HG02970 (cell line): ENCODE measurements around the gene TEX50.
"Not testable (repeated sequence)": the region's sequence is repeated elsewhere in the genome, so short reads cannot be mapped to it uniquely, and the experiment has no call there.

Source experiments
- ATAC-seq: cut with Tn5 transposase; IDR thresholded peaks from one replicate; pipeline ENCODE4 v1.9.1; 2021; ENCODE audit warnings: mild to moderate bottlenecking, moderate library complexity, moderate number of reproducible peaks; ENCODE audit not compliant: unreplicated experiment, low FRiP score

TEX50 gene, protein sequence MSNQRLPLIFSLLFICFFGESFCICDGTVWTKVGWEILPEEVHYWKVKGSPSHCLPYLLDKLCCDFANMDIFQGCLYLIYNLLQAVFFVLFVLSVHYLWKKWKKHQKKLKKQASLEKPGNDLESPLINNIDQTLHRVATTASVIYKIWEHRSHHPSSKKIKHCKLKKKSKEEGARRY

GRCh38 chr1:173635116-173635515 lies at the start of gene TEX50:
TSS of gene TEX50 (plus strand) at chr1:173635338. CDS start at chr1:173635522, 184 bp downstream.
- ATAC-seq = no peak

- no peak for ATAC-seq
These were observed 44.6 kb upstream of the TEX50 start for GRCh38 chr1:173590557-173590956.

- not testable (repeated sequence) for ATAC-seq
These were observed 44.0 kb upstream of the TEX50 start for GRCh38 chr1:173591138-173591537.

- ATAC-seq = no peak
These were observed 38.9 kb upstream of the TEX50 start for GRCh38 chr1:173596097-173596825.

DNA sequence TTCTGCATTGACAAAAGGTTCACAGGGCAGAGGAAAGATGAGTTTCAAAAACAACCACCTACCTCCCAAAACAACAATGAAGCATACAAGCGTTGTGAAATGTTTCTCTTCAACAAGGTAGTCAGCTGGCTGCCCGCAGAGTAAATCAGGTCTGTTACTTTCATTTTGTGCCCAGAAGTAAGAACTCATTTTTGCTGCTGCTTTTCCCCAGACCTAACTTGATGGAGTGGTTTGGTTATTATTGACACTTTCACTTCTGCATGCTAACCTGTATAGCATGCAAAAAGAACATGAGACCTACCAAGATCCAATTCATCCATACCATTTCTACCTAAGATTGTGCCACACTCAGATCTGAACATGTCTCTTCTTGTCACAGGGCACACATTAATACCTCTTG lies 33.5 kb upstream of the TEX50 start:
- no peak for ATAC-seq

GRCh38 chr1:173603056-173603591 lies 32.0 kb upstream of the TEX50 start, which contains the start of gene SLC9C2:
TSS of gene SLC9C2 (minus strand) at chr1:173603072. CDS start at chr1:173601776, 1,296 bp downstream.
- ATAC-seq = no peak

DNA sequence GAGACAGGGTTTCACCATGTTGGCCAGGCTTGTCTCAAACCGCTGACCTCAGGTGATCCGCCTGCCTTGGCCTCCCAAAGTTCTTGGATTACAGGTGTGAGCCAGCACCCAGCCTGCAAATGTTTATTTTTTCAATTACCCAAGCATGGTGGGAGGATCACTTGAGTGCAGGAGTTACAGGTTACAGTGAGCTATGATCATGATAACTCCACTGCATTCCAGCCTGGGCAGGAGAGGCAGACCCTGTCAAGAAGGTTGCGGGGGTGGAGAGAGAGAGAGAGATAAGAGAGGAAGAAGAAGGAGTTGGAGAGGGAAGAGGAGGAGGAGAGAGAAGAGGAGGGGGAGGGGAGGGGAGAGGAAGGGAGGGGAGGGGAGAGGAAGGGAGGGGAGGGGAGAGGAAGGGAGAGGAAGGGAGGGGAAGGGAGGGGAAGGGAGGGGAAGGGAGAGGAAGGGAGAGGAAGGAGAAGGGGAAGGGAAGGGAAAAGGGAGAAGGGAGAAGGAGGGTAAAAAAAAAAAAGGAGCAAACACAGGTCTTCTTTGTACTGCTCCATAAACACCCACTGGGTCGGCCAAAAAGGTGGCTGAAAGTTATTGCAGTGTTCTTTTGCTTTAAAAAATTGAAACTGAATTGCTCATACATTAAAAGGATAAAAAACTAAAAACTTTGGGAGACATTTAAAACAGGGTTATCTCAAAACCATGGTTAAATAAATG lies 26.5 kb upstream of the TEX50 start:
- no peak for ATAC-seq

- ATAC-seq = not testable (repeated sequence)
These were observed 22.1 kb upstream of the TEX50 start for GRCh38 chr1:173613086-173613485.

- ATAC-seq = no peak
These were observed 18.3 kb upstream of the TEX50 start for GRCh38 chr1:173616859-173617258.

GRCh38 chr1:173627269-173627668 lies 7.9 kb upstream of the TEX50 start:
- no peak for ATAC-seq

DNA sequence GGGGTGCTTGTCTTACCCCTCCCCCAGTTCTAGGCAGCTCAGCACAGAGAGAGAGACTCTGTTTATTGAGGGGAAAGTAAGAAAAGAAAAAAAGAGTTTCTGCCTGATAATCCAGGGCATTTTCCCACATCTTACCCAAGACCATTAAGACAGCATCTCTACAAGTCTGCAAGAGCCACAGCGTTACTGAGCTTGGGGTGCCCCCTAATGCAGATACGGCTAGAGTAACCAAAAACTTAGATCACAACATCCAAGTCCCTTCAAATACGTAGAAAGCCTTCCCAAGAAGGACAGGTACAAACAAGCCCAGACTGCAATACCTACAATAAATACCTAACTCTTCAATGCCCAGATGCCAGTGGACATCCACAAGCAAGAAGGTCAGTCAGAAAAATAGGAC lies 6.2 kb upstream of the TEX50 start:
- no peak for ATAC-seq

- not testable (repeated sequence) for ATAC-seq
These were observed 2.3 kb downstream of the TEX50 start for GRCh38 chr1:173637236-173638042.

DNA sequence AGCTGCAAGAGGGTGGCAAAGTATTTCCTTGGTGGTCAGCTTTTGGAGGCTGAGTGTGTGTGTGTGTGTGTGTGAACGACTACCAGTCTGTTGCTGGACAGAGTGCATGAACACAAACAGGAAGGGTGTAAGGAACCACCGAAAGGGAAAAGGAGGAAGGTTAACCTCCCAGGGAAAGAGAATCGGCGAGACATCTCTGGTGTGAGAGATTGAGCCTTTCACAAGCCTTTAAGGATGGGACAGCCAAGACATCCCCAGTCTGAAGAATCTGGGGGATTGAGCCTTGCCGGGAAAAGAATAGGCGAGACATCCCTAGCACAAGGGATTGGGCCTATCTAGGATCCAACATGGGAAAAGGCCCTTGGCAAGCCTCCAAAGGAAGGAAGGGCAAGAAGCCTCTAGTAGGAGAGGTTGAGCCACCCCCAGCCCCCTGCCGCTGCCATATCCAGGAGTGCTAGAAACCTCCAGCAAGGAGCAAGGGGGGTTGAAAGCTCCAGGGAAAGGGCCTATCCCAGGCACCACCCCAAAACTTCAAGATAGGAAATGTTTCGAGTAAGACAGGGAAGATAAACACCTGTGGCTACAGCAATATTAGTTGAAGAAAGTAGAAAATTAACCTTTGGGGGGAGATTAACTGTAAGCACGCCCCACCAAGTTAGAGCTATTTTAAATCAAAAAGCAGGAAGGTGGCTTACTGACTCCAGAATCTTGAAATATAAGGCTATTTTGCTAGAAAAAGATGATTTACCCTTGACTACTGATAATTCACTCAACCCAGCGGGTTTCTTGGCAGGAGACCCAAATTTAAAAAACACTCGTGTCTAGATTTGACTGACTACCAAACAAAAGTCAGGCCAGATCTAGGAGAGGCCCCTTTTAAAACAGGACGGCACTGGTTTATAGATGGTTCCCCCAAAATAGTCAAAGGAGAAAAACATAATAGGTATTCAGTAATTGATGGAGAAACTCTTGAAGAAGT lies 3.2 kb downstream of the TEX50 start:
- ATAC-seq = no peak

- ATAC-seq = no peak
These were observed 4.0 kb downstream of the TEX50 start for GRCh38 chr1:173639102-173639501.

DNA sequence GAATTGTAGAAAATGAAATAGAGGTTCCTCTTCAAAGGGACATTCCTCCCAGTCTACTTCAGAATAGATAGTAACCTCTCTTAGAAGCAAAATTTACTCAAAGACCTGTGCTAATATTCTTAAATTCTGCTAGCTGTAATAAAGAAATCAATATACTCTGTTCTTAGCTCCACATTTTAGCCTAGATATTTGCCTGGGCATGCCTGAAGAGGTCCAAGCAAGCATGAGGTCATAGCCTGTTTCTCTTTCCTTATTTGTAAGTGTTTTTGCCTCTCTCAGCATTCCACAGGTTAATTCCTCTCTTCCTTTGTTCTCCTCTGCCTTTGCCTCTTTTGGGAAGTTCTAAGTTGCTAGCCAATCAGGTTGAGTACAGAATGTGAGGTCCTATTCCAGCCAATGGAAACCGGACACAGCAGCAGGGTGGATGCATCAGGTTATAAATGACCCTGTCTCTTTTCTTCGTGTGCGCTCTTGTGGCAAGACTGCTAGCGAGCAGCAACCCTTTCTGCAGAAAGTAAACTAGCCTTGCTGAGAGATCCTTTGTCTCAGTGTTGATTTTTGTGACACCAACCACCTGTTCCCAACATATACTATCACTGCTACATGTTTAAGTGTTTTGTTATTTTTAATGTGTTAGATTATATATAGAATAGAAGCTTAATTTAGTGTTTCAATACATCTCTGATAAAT lies 7.5 kb downstream of the TEX50 start:
- not testable (repeated sequence) for ATAC-seq

- ATAC-seq = no peak
These were observed 11.5 kb downstream of the TEX50 start for GRCh38 chr1:173646656-173647055.

GRCh38 chr1:173648880-173649605 lies 13.9 kb downstream of the TEX50 start:
- ATAC-seq = no peak

- ATAC-seq = no peak
These were observed 25.2 kb downstream of the TEX50 start for GRCh38 chr1:173660306-173660705.
